HepG2 (cell line): ENCODE data around the gene CTDNEP1. TPM values are rescaled to one million over a fixed set of nuclear protein-coding genes. Genes with fewer than 3 reads are reported as not detected.
A peak's percentile ranks its signal among the peaks of the same experiment; 100 is the strongest.

ENCODE experiments used
- GATAD2A ChIP-seq: IDR thresholded peaks from 2 replicates; pipeline ENCODE4 v1.6.1; 2016
- MAF1 ChIP-seq: sonication (generic); formaldehyde crosslinking; IDR thresholded peaks from 2 replicates; pipeline ENCODE4 v1.5.0; 2020; ENCODE audit warnings: missing genetic modification reagents, borderline replicate concordance
- RFXAP ChIP-seq: sonication (generic); formaldehyde crosslinking; IDR thresholded peaks from 2 replicates; pipeline ENCODE4 v1.4.0; 2020; ENCODE audit warnings: missing genetic modification reagents, borderline replicate concordance
- RXRA ChIP-seq: sonication (generic); formaldehyde crosslinking; IDR thresholded peaks from 2 replicates; pipeline ENCODE4 v1.5.1; 2020; ENCODE audit warnings: missing genetic modification reagents
- ZNF124 ChIP-seq: sonication (generic); formaldehyde crosslinking; IDR thresholded peaks from 2 replicates; pipeline ENCODE4 v1.4.0; 2020; ENCODE audit warnings: missing genetic modification reagents
- ZNF557 ChIP-seq: sonication (generic); formaldehyde crosslinking; IDR thresholded peaks from 2 replicates; pipeline ENCODE4 v1.4.0; 2020; ENCODE audit warnings: missing genetic modification reagents
- polyA plus RNA-seq, 8 experiments: library from polyadenylated mRNA; depleted of rRNA in 3 of 8; stranded (reverse) in 7 of 8; unstranded in 1 of 8; fragments of >200 nt; fragmentation: Illumina TruSeq in 4 of 8; extraction: Trizol in 4 of 8; gene quantifications; 2 replicates each; pipeline versions ENCODE4 v1.2.1 to v1.2.3, GENCODE V29; 2011 to 2016; ENCODE audit warnings: low read depth in 4 of 8, missing spikeins in 1 of 8, mixed read lengths in 1 of 8; ENCODE audit not compliant: insufficient read depth in 1 of 8
- total RNA-seq, 5 experiments: library from RNA; depleted of rRNA; stranded (reverse); fragments of >200 nt; fragmentation: Illumina TruSeq; extraction: Trizol; gene quantifications; 2 replicates each; pipeline ENCODE4 v1.2.3, GENCODE V29; 2016; ENCODE audit warnings: low read depth in 1 of 5
- TF ChIP-seq, protein P1 (sequence below): fragments of 450-650 bp; IDR thresholded peaks from 2 replicates; pipeline ENCODE4 v1.6.1; 2016
- TF ChIP-seq, protein P2 (sequence below): IDR thresholded peaks from 2 replicates; pipeline ENCODE4 v1.6.1; 2016; ENCODE audit warnings: mild to moderate bottlenecking
- TF ChIP-seq, protein P3 (sequence below): sonication (generic); formaldehyde crosslinking; IDR thresholded peaks from 2 replicates; pipeline ENCODE4 v1.5.0; 2020; ENCODE audit warnings: mild to moderate bottlenecking, missing genetic modification reagents, moderate library complexity
- TF ChIP-seq, protein P4 (sequence below): sonication (generic); formaldehyde crosslinking; IDR thresholded peaks from 2 replicates; pipeline ENCODE4 v1.8.0; 2022; ENCODE audit warnings: missing genetic modification reagents, mild to moderate bottlenecking, moderate library complexity, borderline replicate concordance
- TF ChIP-seq, protein P5 (sequence below): IDR thresholded peaks from 2 replicates; pipeline ENCODE4 v1.4.0; 2020; ENCODE audit warnings: mild to moderate bottlenecking, missing genetic modification reagents
- TF ChIP-seq, protein P6 (sequence below): sonication (generic); formaldehyde crosslinking; conservative IDR thresholded peaks from 2 replicates; pipeline ENCODE4 v1.4.0; 2020; ENCODE audit warnings: mild to moderate bottlenecking, missing genetic modification reagents, moderate library complexity

CTDNEP1 gene
- total and polyA plus RNA-seq, 2 of the 13 experiments (the other 11 are each of a cell fraction or from before 2014, with no cell fraction given): 19.8 to 118 TPM

DNA sequence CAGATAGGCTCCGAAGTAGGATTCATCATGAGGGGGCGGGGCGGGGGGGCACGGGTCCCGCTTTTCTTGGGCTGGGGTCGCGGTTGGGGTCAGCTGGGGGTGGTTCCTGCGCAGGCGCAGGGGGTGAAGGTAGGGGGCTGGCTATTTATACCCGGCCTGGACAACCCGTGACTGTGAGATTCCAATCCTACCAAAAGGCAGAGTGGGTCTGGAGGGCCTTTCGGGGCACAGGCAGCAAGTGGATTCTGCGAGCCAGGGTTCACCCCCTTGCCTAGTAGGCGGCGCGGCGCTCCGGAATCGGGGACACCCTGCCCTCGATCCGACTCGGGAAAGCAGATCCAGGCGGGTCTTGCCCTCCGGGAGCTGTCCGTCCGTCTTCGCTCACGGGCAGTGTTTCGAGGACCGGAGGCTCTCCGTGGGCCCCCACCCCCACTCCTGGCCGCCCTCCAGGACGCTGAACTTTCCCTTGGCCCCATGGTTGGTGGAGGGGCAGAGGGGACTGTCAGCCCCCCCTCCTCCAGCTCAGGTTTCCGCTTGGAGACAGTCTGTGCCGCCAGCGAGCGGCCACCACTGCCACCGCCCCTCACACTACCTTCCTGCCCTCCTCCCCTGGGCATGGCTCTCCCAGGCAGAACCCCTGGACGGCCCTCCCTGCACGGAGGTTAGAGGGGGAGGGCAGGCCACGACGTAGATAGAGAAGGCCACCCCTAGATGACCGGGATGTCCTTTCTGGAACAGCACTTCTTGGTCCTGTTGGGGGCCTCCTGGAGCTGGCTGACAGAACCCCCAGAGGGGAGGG lies 30.6 kb upstream of the CTDNEP1 start (continued):
- TF ChIP-seq, protein P1, sequence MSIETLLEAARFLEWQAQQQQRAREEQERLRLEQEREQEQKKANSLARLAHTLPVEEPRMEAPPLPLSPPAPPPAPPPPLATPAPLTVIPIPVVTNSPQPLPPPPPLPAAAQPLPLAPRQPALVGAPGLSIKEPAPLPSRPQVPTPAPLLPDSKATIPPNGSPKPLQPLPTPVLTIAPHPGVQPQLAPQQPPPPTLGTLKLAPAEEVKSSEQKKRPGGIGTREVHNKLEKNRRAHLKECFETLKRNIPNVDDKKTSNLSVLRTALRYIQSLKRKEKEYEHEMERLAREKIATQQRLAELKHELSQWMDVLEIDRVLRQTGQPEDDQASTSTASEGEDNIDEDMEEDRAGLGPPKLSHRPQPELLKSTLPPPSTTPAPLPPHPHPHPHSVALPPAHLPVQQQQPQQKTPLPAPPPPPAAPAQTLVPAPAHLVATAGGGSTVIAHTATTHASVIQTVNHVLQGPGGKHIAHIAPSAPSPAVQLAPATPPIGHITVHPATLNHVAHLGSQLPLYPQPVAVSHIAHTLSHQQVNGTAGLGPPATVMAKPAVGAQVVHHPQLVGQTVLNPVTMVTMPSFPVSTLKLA: no peak
- TF ChIP-seq, protein P2, sequence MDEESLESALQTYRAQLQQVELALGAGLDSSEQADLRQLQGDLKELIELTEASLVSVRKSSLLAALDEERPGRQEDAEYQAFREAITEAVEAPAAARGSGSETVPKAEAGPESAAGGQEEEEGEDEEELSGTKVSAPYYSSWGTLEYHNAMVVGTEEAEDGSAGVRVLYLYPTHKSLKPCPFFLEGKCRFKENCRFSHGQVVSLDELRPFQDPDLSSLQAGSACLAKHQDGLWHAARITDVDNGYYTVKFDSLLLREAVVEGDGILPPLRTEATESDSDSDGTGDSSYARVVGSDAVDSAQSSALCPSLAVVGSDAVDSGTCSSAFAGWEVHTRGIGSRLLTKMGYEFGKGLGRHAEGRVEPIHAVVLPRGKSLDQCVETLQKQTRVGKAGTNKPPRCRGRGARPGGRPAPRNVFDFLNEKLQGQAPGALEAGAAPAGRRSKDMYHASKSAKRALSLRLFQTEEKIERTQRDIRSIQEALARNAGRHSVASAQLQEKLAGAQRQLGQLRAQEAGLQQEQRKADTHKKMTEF (CRISPR knock-in tag): peak; percentile 29; the same call in 1 of the 2 replicates
- TF ChIP-seq, protein P3, sequence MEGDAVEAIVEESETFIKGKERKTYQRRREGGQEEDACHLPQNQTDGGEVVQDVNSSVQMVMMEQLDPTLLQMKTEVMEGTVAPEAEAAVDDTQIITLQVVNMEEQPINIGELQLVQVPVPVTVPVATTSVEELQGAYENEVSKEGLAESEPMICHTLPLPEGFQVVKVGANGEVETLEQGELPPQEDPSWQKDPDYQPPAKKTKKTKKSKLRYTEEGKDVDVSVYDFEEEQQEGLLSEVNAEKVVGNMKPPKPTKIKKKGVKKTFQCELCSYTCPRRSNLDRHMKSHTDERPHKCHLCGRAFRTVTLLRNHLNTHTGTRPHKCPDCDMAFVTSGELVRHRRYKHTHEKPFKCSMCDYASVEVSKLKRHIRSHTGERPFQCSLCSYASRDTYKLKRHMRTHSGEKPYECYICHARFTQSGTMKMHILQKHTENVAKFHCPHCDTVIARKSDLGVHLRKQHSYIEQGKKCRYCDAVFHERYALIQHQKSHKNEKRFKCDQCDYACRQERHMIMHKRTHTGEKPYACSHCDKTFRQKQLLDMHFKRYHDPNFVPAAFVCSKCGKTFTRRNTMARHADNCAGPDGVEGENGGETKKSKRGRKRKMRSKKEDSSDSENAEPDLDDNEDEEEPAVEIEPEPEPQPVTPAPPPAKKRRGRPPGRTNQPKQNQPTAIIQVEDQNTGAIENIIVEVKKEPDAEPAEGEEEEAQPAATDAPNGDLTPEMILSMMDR (CRISPR knock-in tag): 0 out of 2 replicates have a peak, but pooled peaks have one; percentile 3
- TF ChIP-seq MAF1 (CRISPR knock-in tag) (0 out of 2 replicates have a peak, but pooled peaks have one; percentile 38), RXRA (CRISPR knock-in tag) (0 out of 2 replicates have a peak, but pooled peaks have one; percentile 50), RFXAP (CRISPR knock-in tag) (peak; percentile 74; the same call in 1 of the 2 replicates), ZNF124 (CRISPR knock-in tag) (no peak), GATAD2A (0 out of 2 replicates have a peak, but pooled peaks have one; percentile 39), ZNF557 (CRISPR knock-in tag) (peak; percentile 68; the same call in 1 of the 2 replicates)
- TF ChIP-seq, protein P4, sequence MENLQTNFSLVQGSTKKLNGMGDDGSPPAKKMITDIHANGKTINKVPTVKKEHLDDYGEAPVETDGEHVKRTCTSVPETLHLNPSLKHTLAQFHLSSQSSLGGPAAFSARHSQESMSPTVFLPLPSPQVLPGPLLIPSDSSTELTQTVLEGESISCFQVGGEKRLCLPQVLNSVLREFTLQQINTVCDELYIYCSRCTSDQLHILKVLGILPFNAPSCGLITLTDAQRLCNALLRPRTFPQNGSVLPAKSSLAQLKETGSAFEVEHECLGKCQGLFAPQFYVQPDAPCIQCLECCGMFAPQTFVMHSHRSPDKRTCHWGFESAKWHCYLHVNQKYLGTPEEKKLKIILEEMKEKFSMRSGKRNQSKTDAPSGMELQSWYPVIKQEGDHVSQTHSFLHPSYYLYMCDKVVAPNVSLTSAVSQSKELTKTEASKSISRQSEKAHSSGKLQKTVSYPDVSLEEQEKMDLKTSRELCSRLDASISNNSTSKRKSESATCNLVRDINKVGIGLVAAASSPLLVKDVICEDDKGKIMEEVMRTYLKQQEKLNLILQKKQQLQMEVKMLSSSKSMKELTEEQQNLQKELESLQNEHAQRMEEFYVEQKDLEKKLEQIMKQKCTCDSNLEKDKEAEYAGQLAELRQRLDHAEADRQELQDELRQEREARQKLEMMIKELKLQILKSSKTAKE (CRISPR knock-in tag): 0 out of 2 replicates have a peak, but pooled peaks have one; percentile 22
- TF ChIP-seq, protein P5, sequence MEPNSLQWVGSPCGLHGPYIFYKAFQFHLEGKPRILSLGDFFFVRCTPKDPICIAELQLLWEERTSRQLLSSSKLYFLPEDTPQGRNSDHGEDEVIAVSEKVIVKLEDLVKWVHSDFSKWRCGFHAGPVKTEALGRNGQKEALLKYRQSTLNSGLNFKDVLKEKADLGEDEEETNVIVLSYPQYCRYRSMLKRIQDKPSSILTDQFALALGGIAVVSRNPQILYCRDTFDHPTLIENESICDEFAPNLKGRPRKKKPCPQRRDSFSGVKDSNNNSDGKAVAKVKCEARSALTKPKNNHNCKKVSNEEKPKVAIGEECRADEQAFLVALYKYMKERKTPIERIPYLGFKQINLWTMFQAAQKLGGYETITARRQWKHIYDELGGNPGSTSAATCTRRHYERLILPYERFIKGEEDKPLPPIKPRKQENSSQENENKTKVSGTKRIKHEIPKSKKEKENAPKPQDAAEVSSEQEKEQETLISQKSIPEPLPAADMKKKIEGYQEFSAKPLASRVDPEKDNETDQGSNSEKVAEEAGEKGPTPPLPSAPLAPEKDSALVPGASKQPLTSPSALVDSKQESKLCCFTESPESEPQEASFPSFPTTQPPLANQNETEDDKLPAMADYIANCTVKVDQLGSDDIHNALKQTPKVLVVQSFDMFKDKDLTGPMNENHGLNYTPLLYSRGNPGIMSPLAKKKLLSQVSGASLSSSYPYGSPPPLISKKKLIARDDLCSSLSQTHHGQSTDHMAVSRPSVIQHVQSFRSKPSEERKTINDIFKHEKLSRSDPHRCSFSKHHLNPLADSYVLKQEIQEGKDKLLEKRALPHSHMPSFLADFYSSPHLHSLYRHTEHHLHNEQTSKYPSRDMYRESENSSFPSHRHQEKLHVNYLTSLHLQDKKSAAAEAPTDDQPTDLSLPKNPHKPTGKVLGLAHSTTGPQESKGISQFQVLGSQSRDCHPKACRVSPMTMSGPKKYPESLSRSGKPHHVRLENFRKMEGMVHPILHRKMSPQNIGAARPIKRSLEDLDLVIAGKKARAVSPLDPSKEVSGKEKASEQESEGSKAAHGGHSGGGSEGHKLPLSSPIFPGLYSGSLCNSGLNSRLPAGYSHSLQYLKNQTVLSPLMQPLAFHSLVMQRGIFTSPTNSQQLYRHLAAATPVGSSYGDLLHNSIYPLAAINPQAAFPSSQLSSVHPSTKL: 0 out of 2 replicates have a peak, but pooled peaks have one; percentile 28
- TF ChIP-seq, protein P6, sequence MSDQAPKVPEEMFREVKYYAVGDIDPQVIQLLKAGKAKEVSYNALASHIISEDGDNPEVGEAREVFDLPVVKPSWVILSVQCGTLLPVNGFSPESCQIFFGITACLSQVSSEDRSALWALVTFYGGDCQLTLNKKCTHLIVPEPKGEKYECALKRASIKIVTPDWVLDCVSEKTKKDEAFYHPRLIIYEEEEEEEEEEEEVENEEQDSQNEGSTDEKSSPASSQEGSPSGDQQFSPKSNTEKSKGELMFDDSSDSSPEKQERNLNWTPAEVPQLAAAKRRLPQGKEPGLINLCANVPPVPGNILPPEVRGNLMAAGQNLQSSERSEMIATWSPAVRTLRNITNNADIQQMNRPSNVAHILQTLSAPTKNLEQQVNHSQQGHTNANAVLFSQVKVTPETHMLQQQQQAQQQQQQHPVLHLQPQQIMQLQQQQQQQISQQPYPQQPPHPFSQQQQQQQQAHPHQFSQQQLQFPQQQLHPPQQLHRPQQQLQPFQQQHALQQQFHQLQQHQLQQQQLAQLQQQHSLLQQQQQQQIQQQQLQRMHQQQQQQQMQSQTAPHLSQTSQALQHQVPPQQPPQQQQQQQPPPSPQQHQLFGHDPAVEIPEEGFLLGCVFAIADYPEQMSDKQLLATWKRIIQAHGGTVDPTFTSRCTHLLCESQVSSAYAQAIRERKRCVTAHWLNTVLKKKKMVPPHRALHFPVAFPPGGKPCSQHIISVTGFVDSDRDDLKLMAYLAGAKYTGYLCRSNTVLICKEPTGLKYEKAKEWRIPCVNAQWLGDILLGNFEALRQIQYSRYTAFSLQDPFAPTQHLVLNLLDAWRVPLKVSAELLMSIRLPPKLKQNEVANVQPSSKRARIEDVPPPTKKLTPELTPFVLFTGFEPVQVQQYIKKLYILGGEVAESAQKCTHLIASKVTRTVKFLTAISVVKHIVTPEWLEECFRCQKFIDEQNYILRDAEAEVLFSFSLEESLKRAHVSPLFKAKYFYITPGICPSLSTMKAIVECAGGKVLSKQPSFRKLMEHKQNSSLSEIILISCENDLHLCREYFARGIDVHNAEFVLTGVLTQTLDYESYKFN (CRISPR knock-in tag): peak; percentile 20; the same call in 1 of the 2 replicates
